B cell (primary cell): ENCODE measurements around the gene ARHGAP25. TPM values are rescaled to one million over a fixed set of nuclear protein-coding genes. Genes with fewer than 3 reads are reported as not detected.

Experiments
- ATAC-seq: fragments of 200-7000 bp; cut with Tn5 transposase; one replicate; pipeline ENCODE4 v1.10.0; 2021; ENCODE audit warnings: low read depth, mild to moderate bottlenecking, moderate number of reproducible peaks, moderate library complexity
- CTCF ChIA-PET: fragments of 350-600 bp; sonication (Branson Sonifier 250); formaldehyde crosslinking; loops from one replicate; lab custom pipeline; 2021; ENCODE audit warnings: antibody characterized with exemption, inconsistent platforms; lab: Charles Lee
- POLR2A ChIA-PET: fragments of 350-600 bp; sonication (Branson Sonifier 250); formaldehyde crosslinking; loops from one replicate; lab custom pipeline; 2021; ENCODE audit warnings: antibody characterized with exemption; lab: Charles Lee
- DNase-seq: peaks from one replicate; pipeline ENCODE4 v3.0.0; 2013
- H2AFZ ChIP-seq: 2 replicates; pipeline ENCODE4 v1.6.1; 2012; ENCODE audit warnings: mild to moderate bottlenecking, low read depth, low read length; ENCODE audit not compliant: insufficient read depth, poor library complexity, severe bottlenecking
- H3K27ac ChIP-seq, 2 donors: 1 replicate in 1 of 2; 2 replicates in 1 of 2; pipeline ENCODE4 v1.5.1; 2012 to 2013; ENCODE audit warnings: low read length in 2 of 2, mild to moderate bottlenecking in 2 of 2, moderate library complexity in 1 of 2
- H3K27me3 ChIP-seq, 4 experiments: fragments of 200-600 bp in 1 of 4; sonication (generic) in 1 of 4; replicated peaks in 1 of 4; 1 replicate in 2 of 4; 2 replicates in 2 of 4; pipeline versions ENCODE4 v1.6.1 to v1.7.0; 2013 to 2016; ENCODE audit warnings: low read length in 3 of 4, mild to moderate bottlenecking in 2 of 4, mixed read lengths in 1 of 4, moderate library complexity in 1 of 4; ENCODE audit not compliant: insufficient read depth in 4 of 4, control insufficient read depth in 3 of 4; ENCODE audit errors: control extremely low read depth in 1 of 4
- H3K36me3 ChIP-seq, 2 experiments: replicated peaks in 1 of 2; 1 replicate in 1 of 2; 2 replicates in 1 of 2; pipeline versions ENCODE4 v1.6.1 to v1.7.1; 2013; ENCODE audit warnings: low read length in 1 of 2; ENCODE audit not compliant: insufficient read depth in 2 of 2, control insufficient read depth in 1 of 2; ENCODE audit errors: control extremely low read depth in 1 of 2, extremely low read depth in 1 of 2
- H3K4me1 ChIP-seq, 2 donors: fragments of 200-600 bp in 1 of 2; sonication (generic) in 1 of 2; 1 replicate in 1 of 2; 2 replicates in 1 of 2; pipeline versions ENCODE4 v1.5.1 to v1.6.1; 2013 to 2017; ENCODE audit warnings: low read length in 2 of 2; ENCODE audit not compliant: control insufficient read depth in 2 of 2, insufficient read depth in 2 of 2
- H3K4me2 ChIP-seq: replicated peaks from 2 replicates; pipeline ENCODE3; 2012; ENCODE audit warnings: mild to moderate bottlenecking, low read depth, low read length; ENCODE audit not compliant: poor library complexity, severe bottlenecking
- H3K4me3 ChIP-seq, 5 experiments: fragments of 200-600 bp in 1 of 5; sonication (generic) in 1 of 5; 1 replicate in 3 of 5; 2 replicates in 2 of 5; pipeline versions ENCODE4 v1.5.1 to v1.7.0; 2011 to 2016; ENCODE audit warnings: low read length in 4 of 5, mild to moderate bottlenecking in 4 of 5, low read depth in 2 of 5, control low read depth in 1 of 5, moderate library complexity in 1 of 5; ENCODE audit not compliant: insufficient read depth in 1 of 5; ENCODE audit errors: control extremely low read depth in 1 of 5, extremely low read depth in 1 of 5
- H3K79me2 ChIP-seq: fragments of 200-600 bp; sonication (generic); one replicate; pipeline ENCODE4 v1.6.0; 2016; ENCODE audit warnings: low read length; ENCODE audit not compliant: control insufficient read depth, insufficient read depth
- H3K9ac ChIP-seq: fragments of 200-600 bp; sonication (generic); 2 replicates; pipeline ENCODE4 v1.6.1; 2017; ENCODE audit warnings: mild to moderate bottlenecking, low read length, moderate library complexity
- H3K9me3 ChIP-seq, 3 donors: one replicate each; pipeline versions ENCODE4 v1.6.1 to v1.7.1; 2013; ENCODE audit warnings: low read length in 2 of 3; ENCODE audit not compliant: control insufficient read depth in 2 of 3, insufficient read depth in 1 of 3; ENCODE audit errors: control extremely low read depth in 1 of 3
- H4K20me1 ChIP-seq: 2 replicates; pipeline ENCODE4 v1.6.0; 2012; ENCODE audit warnings: mild to moderate bottlenecking, low read length; ENCODE audit not compliant: insufficient read depth, control insufficient read depth, poor library complexity, severe bottlenecking
- H3K27ac Mint-ChIP-seq: one replicate; pipeline ENCODE4 v1.8.0; 2021; ENCODE audit warnings: mixed read lengths
- H3K27me3 Mint-ChIP-seq: one replicate; pipeline ENCODE4 v1.8.0; 2021; ENCODE audit warnings: mixed read lengths
- H3K4me1 Mint-ChIP-seq: one replicate; pipeline ENCODE4 v1.8.0; 2021; ENCODE audit warnings: mixed read lengths
- H3K4me3 Mint-ChIP-seq: one replicate; pipeline ENCODE4 v1.8.0; 2021; ENCODE audit warnings: mixed read lengths
- H3K9me3 Mint-ChIP-seq: one replicate; pipeline ENCODE4 v1.8.0; 2022; ENCODE audit warnings: mixed read lengths; ENCODE audit not compliant: insufficient read depth
- EZH2 ChIP-seq: IDR thresholded peaks from 2 replicates; pipeline ENCODE4 v1.6.1; 2012; ENCODE audit warnings: borderline replicate concordance, low read depth, mild to moderate bottlenecking, moderate library complexity, low read length; ENCODE audit not compliant: insufficient read depth, poor library complexity, severe bottlenecking
- WGBS: methylation state at CpG from one replicate; pipeline ENCODE4 v1.1.5; 2013; ENCODE audit warnings: missing lambda C conversion rate; ENCODE audit not compliant: insufficient coverage; 5-methylcytosine and 5-hydroxymethylcytosine counted together
- intact Hi-C: fragments of 100-400 bp; cut with micrococcal nuclease; formaldehyde crosslinking; loops from one replicate; pipeline ENCODE4 v1.10.0; 2022
- polyA plus RNA-seq: library from polyadenylated mRNA; depleted of rRNA; stranded (reverse); fragments of >200 nt; gene quantifications from 2 replicates; pipeline ENCODE4 v1.2.3, GENCODE V29; 2012
- total RNA-seq, 2 donors: library from RNA; stranded (reverse); fragments of 120-200 nt in 1 of 2; gene quantifications; 1 replicate in 1 of 2; 2 replicates in 1 of 2; pipeline versions ENCODE4 v1.2.3 to v1.2.4, GENCODE V29; 2013 to 2022
- TF ChIP-seq, protein P1 (sequence below): fragments of 200-600 bp; IDR thresholded peaks from one replicate; pipeline ENCODE4 v1.8.0; 2022; ENCODE audit warnings: antibody characterized with exemption, mild to moderate bottlenecking

The ARHGAP25 gene
- total and polyA plus RNA-seq, 2 donors (not counting 1 experiment from before 2014, with no cell fraction given), result 97.9 to 207 TPM

DNA sequence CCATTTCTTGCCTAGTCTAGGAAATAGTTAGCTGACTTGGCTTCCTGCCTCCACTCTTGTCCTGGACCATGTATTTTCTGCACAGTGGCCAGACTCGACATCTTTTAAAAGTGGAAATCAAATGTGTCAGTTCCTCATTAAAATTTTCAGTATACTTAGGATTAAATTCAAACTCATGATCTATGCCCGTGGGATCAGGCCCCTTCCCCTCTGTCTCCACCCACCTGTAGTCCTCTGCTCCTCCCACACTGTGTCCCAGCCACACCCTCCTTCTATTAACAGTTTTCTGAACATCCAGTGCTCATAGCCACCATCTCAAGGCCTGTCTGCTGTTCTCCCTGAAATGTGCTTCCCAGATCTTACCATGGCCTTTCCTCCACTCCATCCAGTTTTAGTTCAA lies 13.3 kb downstream of the ARHGAP25 start:
- Histone ChIP-seq H3K27me3 (no peaks in the 10 kb centered on the region), H3K4me2 (no peak overlapping the region), H3K36me3 (peaks cover 6 to 19% of the 10 kb centered on the region in 2 experiments), H3K4me3 (no peak overlapping the region), H3K9ac (no peak overlapping the region), H3K9me3 (no peaks in the 10 kb centered on the region), H3K27ac (peak overlapping the region in 1 of 2 donors; percentile 25), H2AFZ (no peak overlapping the region), H4K20me1 (no peaks in the 10 kb centered on the region), H3K79me2 (peaks cover 99% of the 10 kb centered on the region), H3K4me1 (peaks cover 59 to 74% of the 10 kb centered on the region in 2 donors)
- intact Hi-C loops, result no loop called here
- Mint-ChIP-seq H3K27me3 (no peaks in the 10 kb centered on the region), H3K4me3 (no peak overlapping the region), H3K9me3 (no peaks in the 10 kb centered on the region), H3K27ac (peak overlapping the region; percentile 61), H3K4me1 (peaks cover 82% of the 10 kb centered on the region)
- TF ChIP-seq EZH2, result no peak
- TF ChIP-seq, protein P1, sequence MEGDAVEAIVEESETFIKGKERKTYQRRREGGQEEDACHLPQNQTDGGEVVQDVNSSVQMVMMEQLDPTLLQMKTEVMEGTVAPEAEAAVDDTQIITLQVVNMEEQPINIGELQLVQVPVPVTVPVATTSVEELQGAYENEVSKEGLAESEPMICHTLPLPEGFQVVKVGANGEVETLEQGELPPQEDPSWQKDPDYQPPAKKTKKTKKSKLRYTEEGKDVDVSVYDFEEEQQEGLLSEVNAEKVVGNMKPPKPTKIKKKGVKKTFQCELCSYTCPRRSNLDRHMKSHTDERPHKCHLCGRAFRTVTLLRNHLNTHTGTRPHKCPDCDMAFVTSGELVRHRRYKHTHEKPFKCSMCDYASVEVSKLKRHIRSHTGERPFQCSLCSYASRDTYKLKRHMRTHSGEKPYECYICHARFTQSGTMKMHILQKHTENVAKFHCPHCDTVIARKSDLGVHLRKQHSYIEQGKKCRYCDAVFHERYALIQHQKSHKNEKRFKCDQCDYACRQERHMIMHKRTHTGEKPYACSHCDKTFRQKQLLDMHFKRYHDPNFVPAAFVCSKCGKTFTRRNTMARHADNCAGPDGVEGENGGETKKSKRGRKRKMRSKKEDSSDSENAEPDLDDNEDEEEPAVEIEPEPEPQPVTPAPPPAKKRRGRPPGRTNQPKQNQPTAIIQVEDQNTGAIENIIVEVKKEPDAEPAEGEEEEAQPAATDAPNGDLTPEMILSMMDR, result no peak
- no peak for ATAC-seq
- POLR2A ChIA-PET, result interaction anchor here (2.2 kb wide), 1 partner anchor 15 kb away, joined by 6 read pairs; no protein-coding TSS in a partner anchor
- CTCF ChIA-PET, result interaction anchor here (0.8 to 17.7 kb wide), 10 partner anchors 8 to 178 kb away, joined by 3 to 425 read pairs (median 69); no protein-coding TSS in a partner anchor
- no peak for DNase-seq
- 20% methylated on average over 1 of the region's 2 CpGs for WGBS

DNA sequence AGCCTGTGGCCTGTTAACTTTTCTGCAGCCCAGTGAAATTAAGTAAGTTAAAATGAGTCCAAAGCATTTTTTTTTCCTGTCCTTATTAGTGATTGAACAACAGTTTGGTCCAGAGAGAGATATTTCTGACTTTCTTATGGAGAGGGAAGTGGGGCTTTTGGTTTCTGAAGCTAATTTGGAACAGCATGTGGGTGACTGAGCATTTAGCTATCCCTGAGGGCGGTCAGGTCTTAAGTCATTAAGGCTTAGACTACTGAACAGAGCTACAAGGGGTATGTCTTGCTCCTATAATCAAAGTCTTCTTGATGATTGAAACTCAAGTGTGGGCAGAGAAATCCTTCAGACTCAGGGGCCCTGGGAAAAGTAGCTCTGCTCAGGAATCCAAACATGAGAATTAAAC lies 14.0 kb downstream of the ARHGAP25 start:
- Histone ChIP-seq H3K36me3 (peaks cover 6 to 19% of the 10 kb centered on the region in 2 experiments), H2AFZ (no peak overlapping the region), H3K4me3 (no peak overlapping the region), H3K9me3 (no peaks in the 10 kb centered on the region), H3K79me2 (peaks cover 99% of the 10 kb centered on the region), H4K20me1 (no peaks in the 10 kb centered on the region), H3K9ac (no peak overlapping the region), H3K4me2 (peak overlapping the region; percentile 14), H3K27ac (peak overlapping the region in 1 of 2 donors; percentile 48), H3K27me3 (no peaks in the 10 kb centered on the region), H3K4me1 (peaks cover 59 to 74% of the 10 kb centered on the region in 2 donors)
- Mint-ChIP-seq H3K4me1 (peaks cover 82% of the 10 kb centered on the region), H3K9me3 (no peaks in the 10 kb centered on the region), H3K27me3 (no peaks in the 10 kb centered on the region), H3K27ac (peak overlapping the region; percentile 47), H3K4me3 (no peak overlapping the region)
- DNase-seq (no peak), ATAC-seq (no peak)
- ChIA-PET CTCF (interaction anchor here (0.8 to 17.7 kb wide), 11 partner anchors 8 to 177 kb away, joined by 3 to 425 read pairs (median 66); no protein-coding TSS in a partner anchor), POLR2A (interaction anchor here (2.2 kb wide), 1 partner anchor 14 kb away, joined by 6 read pairs; no protein-coding TSS in a partner anchor)
- intact Hi-C loops, result no loop called here
- 67% methylated on average over 1 of the region's 1 CpG for WGBS
- TF ChIP-seq EZH2, result no peak
